HepG2 (cell line): ENCODE data around the gene FOSB. TPM values are rescaled to one million over a fixed set of nuclear protein-coding genes. Genes with fewer than 3 reads are reported as not detected.

Experiments
- CBX2 ChIP-seq, 2 experiments: fragments of 200-600 bp in 1 of 2; sonication (generic); formaldehyde crosslinking in 1 of 2; IDR thresholded peaks; 2 replicates each; pipeline versions ENCODE4 v1.7.0 to v1.8.1; 2018 to 2022; ENCODE audit warnings: low read depth in 2 of 2, low read length in 1 of 2, mild to moderate bottlenecking in 1 of 2, missing genetic modification reagents in 1 of 2
- DNMT3B ChIP-seq: conservative IDR thresholded peaks from 2 replicates; pipeline ENCODE4 v1.6.1; 2016; ENCODE audit warnings: missing biosample characterization, control low read depth
- ELK4 ChIP-seq: sonication (generic); formaldehyde crosslinking; IDR thresholded peaks from 2 replicates; pipeline ENCODE4 v1.9.0; 2021; ENCODE audit warnings: missing genetic modification reagents, borderline replicate concordance
- FOXA3 ChIP-seq: IDR thresholded peaks from 2 replicates; pipeline ENCODE4 v1.6.1; 2016; ENCODE audit warnings: missing genetic modification reagents, missing compliant biosample characterization
- FOXO4 ChIP-seq: sonication (generic); formaldehyde crosslinking; conservative IDR thresholded peaks from 2 replicates; pipeline ENCODE4 v1.8.1; 2023; ENCODE audit warnings: missing genetic modification reagents
- GMEB2 ChIP-seq: IDR thresholded peaks from 2 replicates; pipeline ENCODE4 v1.6.1; 2016; ENCODE audit warnings: missing biosample characterization, missing genetic modification reagents, low read depth
- HCFC1 ChIP-seq: fragments of 150-350 bp; IDR thresholded peaks from 2 replicates; pipeline ENCODE4 v1.6.1; 2014; ENCODE audit warnings: low read depth, low read length
- HMGA1 ChIP-seq: sonication (generic); formaldehyde crosslinking; conservative IDR thresholded peaks from 2 replicates; pipeline ENCODE4 v1.4.0; 2020; ENCODE audit warnings: missing genetic modification reagents
- JDP2 ChIP-seq: sonication (generic); formaldehyde crosslinking; IDR thresholded peaks from 2 replicates; pipeline ENCODE4 v1.8.1; 2022; ENCODE audit warnings: missing genetic modification reagents, borderline replicate concordance
- KDM3A ChIP-seq: IDR thresholded peaks from 2 replicates; pipeline ENCODE4 v1.6.1; 2018; ENCODE audit warnings: low read depth, missing compliant biosample characterization
- KLF9 ChIP-seq: IDR thresholded peaks from 2 replicates; pipeline ENCODE4 v1.6.1; 2016; ENCODE audit warnings: low read depth
- NAIF1 ChIP-seq: sonication (generic); formaldehyde crosslinking; IDR thresholded peaks from 2 replicates; pipeline ENCODE4 v1.5.0; 2020; ENCODE audit warnings: mild to moderate bottlenecking, missing genetic modification reagents, borderline replicate concordance
- REL ChIP-seq: sonication (generic); formaldehyde crosslinking; conservative IDR thresholded peaks from 2 replicates; pipeline ENCODE4 v1.8.0; 2022; ENCODE audit warnings: mild to moderate bottlenecking, missing genetic modification reagents, moderate library complexity
- SNAPC4 ChIP-seq: sonication (generic); formaldehyde crosslinking; IDR thresholded peaks from 2 replicates; pipeline ENCODE4 v1.4.0; 2020; ENCODE audit warnings: mild to moderate bottlenecking, missing genetic modification reagents
- ZBTB7B ChIP-seq: sonication (generic); formaldehyde crosslinking; IDR thresholded peaks from 2 replicates; pipeline ENCODE4 v1.4.0; 2020; ENCODE audit warnings: missing genetic modification reagents
- ZNF180 ChIP-seq: sonication (generic); formaldehyde crosslinking; IDR thresholded peaks from 2 replicates; pipeline ENCODE4 v1.4.0; 2020; ENCODE audit warnings: low read depth, missing genetic modification reagents, borderline replicate concordance
- ZNF414 ChIP-seq: sonication (generic); formaldehyde crosslinking; IDR thresholded peaks from 2 replicates; pipeline ENCODE4 v1.5.0; 2020; ENCODE audit warnings: missing genetic modification reagents
- ZNF569 ChIP-seq: sonication (generic); formaldehyde crosslinking; IDR thresholded peaks from 2 replicates; pipeline ENCODE4 v1.5.0; 2020; ENCODE audit warnings: mild to moderate bottlenecking, missing genetic modification reagents, moderate library complexity, borderline replicate concordance
- ZNF7 ChIP-seq: IDR thresholded peaks from 2 replicates; pipeline ENCODE4 v1.6.1; 2016; ENCODE audit warnings: missing biosample characterization, missing genetic modification reagents
- polyA plus RNA-seq, 8 experiments: library from polyadenylated mRNA; depleted of rRNA in 3 of 8; stranded (reverse) in 7 of 8; unstranded in 1 of 8; fragments of >200 nt; fragmentation: Illumina TruSeq in 4 of 8; extraction: Trizol in 4 of 8; gene quantifications; 2 replicates each; pipeline versions ENCODE4 v1.2.1 to v1.2.3, GENCODE V29; 2011 to 2016; ENCODE audit warnings: low read depth in 4 of 8, missing spikeins in 1 of 8, mixed read lengths in 1 of 8; ENCODE audit not compliant: insufficient read depth in 1 of 8
- total RNA-seq, 5 experiments: library from RNA; depleted of rRNA; stranded (reverse); fragments of >200 nt; fragmentation: Illumina TruSeq; extraction: Trizol; gene quantifications; 2 replicates each; pipeline ENCODE4 v1.2.3, GENCODE V29; 2016; ENCODE audit warnings: low read depth in 1 of 5

FOSB gene
- total and polyA plus RNA-seq, 2 of the 13 experiments (the other 11 are each of a cell fraction or from before 2014, with no cell fraction given): 2.8 to 6.0 TPM

GRCh38 chr19:45455707-45456499, 11.9 kb upstream of the FOSB start (continued):
- TF ChIP-seq SNAPC4 (CRISPR knock-in tag): peak; percentile 86; the same call in 1 of the 2 replicates
- TF ChIP-seq JDP2: no peak
- 0 out of 2 replicates have a peak, but pooled peaks have one; percentile 59 for TF ChIP-seq KDM3A (CRISPR knock-in tag)
- no peak for TF ChIP-seq ZNF7 (CRISPR knock-in tag)
- TF ChIP-seq ZNF414 (CRISPR knock-in tag): no peak
- no peak for TF ChIP-seq ELK4
- TF ChIP-seq HCFC1: no peak
- peak; percentile 88 for TF ChIP-seq ZBTB7B
- TF ChIP-seq DNMT3B (CRISPR knock-in tag): 0 out of 2 replicates have a peak, but pooled peaks have one; percentile 27
- no peak for TF ChIP-seq NAIF1 (CRISPR knock-in tag)
- peak; percentile 43; the same call in 1 of the 2 replicates for TF ChIP-seq KLF9 (CRISPR knock-in tag)
- no peak for TF ChIP-seq ZNF180 (CRISPR knock-in tag)
- TF ChIP-seq FOXA3 (CRISPR knock-in tag): peak; percentile 41
- no peak for TF ChIP-seq REL (CRISPR knock-in tag)
- TF ChIP-seq HMGA1: no peak
- no peak for TF ChIP-seq GMEB2 (CRISPR knock-in tag)
- no peak for TF ChIP-seq ZNF569
- TF ChIP-seq CBX2 (IDR thresholded peaks at IDR 0.05; ENCODE audit: low read depth, low read length): no peak
- TF ChIP-seq CBX2 (CRISPR knock-in tag; IDR thresholded peaks at IDR 0.05; ENCODE audit: low read depth): no peak
- TF ChIP-seq FOXO4: no peak
